GM08714 (cell line): ENCODE results near the gene FOLR2.

Source experiments
- H3K4me3 ChIP-seq: fragments of 200-500 bp; sonication (Bioruptor generic); 2 replicates; pipeline ENCODE4 v1.5.1; 2014; ENCODE audit warnings: mild to moderate bottlenecking, low read length, inconsistent platforms
- ZNF274 ChIP-seq: IDR thresholded peaks from 2 replicates; pipeline ENCODE4 v1.6.1; 2012; ENCODE audit warnings: mild to moderate bottlenecking, low read depth, low read length

FOLR2 gene

GRCh38 chr11:72232260-72233055 lies 15.9 kb downstream of the FOLR2 start:
- H3K4me3 ChIP-seq: no peak overlapping the region
- TF ChIP-seq ZNF274: no peak

DNA sequence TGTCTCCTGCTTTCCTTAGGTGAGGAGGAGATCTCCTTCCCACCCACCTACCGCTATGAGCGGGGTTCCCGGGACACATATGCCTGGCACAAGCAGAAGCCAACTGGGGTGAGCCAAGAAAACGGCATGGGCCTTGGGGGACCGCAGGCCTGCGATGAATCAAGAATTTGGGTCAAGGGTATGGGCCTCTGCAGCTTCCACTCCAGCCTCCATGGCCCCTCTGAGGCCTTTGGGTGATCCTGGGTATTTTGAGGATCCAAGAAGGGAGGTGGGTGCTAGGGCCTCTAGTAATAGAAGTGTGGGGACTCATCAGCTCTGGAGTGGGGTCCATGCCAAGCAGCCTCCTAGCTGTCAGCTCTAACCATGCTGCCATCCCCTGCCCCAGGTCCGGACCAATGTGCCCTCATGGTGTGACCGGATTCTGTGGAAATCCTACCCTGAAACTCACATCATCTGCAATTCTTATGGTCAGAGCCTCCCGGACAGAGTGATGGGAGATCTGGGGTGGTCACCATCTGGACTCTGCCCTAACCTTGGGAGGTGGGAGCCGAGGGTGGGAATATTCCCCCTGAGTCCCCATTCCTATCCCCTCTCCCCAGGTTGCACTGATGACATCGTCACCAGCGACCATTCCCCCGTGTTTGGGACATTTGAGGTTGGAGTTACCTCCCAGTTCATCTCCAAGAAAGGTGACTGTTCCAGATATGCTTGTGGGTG lies 16.6 kb downstream of the FOLR2 start:
- no peak for TF ChIP-seq ZNF274
- no peak overlapping the region for H3K4me3 ChIP-seq

DNA sequence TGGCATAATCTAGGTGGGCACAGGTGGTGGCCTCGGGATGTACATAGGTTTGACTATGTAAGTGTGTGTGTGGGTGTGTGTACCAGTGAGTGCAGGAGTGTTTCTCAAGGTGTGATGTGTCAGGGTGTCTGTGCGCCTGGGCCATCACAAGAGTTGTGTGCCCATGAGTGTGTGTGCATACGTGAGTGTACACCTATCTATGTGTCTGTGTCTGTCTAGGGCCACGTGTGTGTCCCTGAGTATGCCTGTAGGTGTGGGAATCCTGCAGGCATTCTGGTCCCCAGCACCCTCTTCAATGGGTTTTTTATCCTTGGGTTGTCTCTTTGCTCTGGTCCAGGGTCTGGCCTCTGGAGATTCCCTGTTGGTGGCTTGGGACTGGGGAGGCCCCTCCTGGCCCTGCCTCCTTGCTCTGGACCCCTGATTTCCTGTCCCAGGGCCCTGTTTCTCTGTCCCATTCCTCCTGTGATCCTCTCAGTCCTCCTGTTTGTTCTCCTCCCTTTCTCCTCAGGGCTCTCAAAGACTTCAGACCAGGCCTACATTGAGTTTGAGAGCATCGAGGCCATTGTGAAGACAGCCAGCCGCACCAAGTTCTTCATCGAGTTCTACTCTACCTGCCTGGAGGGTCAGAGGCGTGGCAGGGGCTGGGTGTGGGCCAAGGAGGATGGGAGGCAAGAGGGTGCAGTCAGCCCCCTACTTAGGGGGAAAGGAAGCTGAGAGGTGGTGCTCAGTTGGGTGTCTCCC lies 17.3 kb downstream of the FOLR2 start:
- TF ChIP-seq ZNF274: no peak

GRCh38 chr11:72234514-72234830 lies 17.9 kb downstream of the FOLR2 start:
- no peak overlapping the region for H3K4me3 ChIP-seq

More for the DNA sequence above, 17.3 kb downstream of the FOLR2 start:
- no peak overlapping the region for H3K4me3 ChIP-seq

DNA sequence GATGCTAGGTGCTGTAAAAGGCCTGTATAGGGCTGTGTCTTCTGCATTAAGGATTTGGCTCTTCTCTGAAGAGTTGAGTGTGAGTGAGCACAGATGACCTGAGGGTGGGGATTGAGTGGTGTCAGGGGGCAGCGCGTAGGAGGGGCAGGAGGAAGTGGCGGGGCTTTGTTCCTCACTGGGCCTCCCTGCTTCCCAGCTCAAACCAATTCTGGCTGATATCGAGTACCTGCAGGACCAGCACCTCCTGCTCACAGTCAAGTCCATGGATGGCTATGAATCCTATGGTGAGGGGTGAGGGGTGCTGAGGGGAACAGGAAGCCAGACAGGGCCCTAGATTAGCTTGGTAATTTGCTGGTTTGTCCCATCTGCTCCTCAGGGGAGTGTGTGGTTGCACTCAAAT lies 18.3 kb downstream of the FOLR2 start:
- no peak overlapping the region for H3K4me3 ChIP-seq
- TF ChIP-seq ZNF274: no peak

More at GRCh38 chr11:72234514-72234830, 17.9 kb downstream of the FOLR2 start:
- no peak for TF ChIP-seq ZNF274

- no peak for TF ChIP-seq ZNF274
These were observed 18.9 kb downstream of the FOLR2 start for GRCh38 chr11:72235351-72236057.

GRCh38 chr11:72236083-72236697 lies 19.6 kb downstream of the FOLR2 start:
- no peak overlapping the region for H3K4me3 ChIP-seq
- no peak for TF ChIP-seq ZNF274

More at GRCh38 chr11:72235351-72236057, 18.9 kb downstream of the FOLR2 start:
- H3K4me3 ChIP-seq: no peak overlapping the region

DNA sequence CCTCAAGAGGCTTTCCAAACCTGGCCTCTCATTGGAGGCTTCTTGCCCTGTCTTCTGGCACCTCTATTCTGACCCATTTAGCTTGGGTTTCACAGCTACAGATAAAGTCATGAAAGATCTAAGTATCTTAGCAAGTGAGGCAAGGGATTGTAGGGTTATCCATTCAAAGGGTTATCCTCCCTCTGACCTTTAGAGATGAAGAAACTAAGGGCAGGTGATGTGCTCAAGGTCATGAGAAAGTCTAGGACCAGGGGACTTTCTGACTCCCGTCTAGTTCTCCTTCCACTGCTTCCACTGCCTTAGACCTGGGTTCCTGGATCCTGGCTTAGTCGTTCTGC lies 20.1 kb downstream of the FOLR2 start:
- no peak overlapping the region for H3K4me3 ChIP-seq
- no peak for TF ChIP-seq ZNF274

GRCh38 chr11:72237112-72237931 lies 20.7 kb downstream of the FOLR2 start:
- TF ChIP-seq ZNF274: no peak
- H3K4me3 ChIP-seq: no peak overlapping the region

DNA sequence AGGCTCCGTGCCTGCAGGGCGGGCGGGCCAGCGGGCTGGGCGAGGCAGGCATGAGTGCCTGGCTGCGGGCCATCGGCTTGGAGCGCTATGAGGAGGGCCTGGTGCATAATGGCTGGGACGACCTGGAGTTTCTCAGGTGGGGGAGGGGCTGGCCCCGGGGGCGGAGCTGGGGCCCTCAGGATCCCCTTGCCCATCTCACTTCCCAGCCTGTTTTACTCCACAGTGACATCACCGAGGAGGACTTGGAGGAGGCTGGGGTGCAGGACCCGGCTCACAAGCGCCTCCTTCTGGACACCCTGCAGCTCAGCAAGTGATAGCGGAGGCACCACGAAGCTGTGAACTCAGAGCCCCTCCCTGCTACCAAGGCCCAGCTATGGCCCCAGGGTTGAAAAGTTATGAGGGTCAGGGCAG lies 21.5 kb downstream of the FOLR2 start:
- H3K4me3 ChIP-seq: no peak overlapping the region
- TF ChIP-seq ZNF274: no peak

- no peak for TF ChIP-seq ZNF274
- H3K4me3 ChIP-seq: no peak overlapping the region
These were observed 22.1 kb downstream of the FOLR2 start for GRCh38 chr11:72238492-72239312.

DNA sequence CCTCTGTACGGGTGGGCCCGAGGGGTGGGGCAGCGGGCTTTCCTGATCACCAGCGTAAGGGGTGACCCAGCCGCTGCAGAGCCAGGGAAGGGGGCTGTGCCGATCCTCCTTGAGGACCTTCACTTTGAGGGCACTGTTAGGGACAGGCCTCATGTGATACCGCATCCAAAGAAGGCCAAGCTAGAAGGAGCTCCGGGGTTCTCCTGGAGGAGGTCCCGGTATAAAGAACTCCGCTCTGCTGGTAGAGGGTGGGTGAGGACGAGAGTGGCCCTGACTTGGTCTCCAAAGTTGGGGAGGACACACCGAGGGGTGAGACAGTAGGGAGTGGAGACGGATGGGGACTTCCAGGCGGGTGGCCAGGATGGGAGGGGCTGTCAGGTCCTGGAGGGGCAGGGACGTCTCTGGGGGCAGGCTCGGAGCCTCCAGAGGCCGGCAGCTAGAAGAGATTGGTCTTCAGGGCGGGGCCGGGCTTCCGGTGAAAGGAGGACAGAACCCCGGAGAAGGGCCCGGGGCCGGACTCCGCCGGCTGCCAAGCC lies 22.8 kb downstream of the FOLR2 start:
- no peak overlapping the region; the same call in 1 of the 2 replicates for H3K4me3 ChIP-seq
- no peak for TF ChIP-seq ZNF274
